GM18873 (cell line): ENCODE data around the gene MBL2.

Source experiments
- ATAC-seq: cut with Tn5 transposase; IDR thresholded peaks from one replicate; pipeline ENCODE4 v1.9.1; 2021; ENCODE audit warnings: mild to moderate bottlenecking, moderate library complexity, moderate number of reproducible peaks; ENCODE audit not compliant: unreplicated experiment, low FRiP score

MBL2 gene

DNA sequence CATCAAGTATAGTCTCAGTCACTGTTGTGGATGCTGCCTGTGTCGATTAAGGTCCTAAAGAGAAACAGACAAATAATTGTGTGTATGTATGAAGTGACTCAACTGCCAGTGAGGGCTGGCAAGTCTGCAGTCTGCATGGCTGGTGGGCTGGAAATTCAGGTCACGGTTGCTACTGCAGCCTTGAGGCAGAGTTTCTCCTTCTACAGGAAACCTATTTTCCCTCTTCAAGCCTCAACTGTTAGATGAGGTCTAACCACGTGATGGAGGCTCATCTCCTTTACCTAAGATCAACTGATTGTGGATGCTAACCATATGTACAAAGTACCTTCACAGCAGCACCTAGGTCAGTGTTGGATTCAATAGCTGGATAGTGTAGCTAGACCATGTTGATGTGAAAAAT, 29.9 kb downstream of the MBL2 start:
- ATAC-seq = no peak

DNA sequence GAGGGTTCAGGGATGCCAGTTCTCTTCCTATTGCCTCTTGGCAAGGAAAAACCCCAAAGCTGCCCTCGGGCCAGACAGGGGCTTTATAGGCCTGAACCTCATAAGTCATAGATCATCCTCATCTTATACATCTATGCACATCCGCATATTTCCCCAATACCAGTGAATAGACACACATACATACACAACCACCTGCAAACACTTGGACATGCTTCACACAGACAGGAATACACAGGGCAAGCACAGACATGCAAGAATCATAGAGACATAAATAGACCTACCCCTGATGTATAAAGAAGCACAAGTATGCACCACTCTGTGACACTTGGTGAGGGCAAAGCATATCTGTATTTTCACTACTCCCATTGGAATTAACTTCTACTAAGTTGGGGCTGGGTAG, 30.7 kb downstream of the MBL2 start:
- no peak for ATAC-seq

GRCh38 chr10:52740913-52741675, 31.5 kb downstream of the MBL2 start:
- no peak for ATAC-seq

- ATAC-seq = no peak
Observed at GRCh38 chr10:52740155-52740549, 32.4 kb downstream of the MBL2 start.

GRCh38 chr10:52739380-52740154, 33.0 kb downstream of the MBL2 start:
- ATAC-seq = no peak

- ATAC-seq = no peak
Observed at GRCh38 chr10:52738951-52739350, 33.6 kb downstream of the MBL2 start.

- no peak for ATAC-seq
Observed at GRCh38 chr10:52729271-52730104, 43.1 kb downstream of the MBL2 start.

DNA sequence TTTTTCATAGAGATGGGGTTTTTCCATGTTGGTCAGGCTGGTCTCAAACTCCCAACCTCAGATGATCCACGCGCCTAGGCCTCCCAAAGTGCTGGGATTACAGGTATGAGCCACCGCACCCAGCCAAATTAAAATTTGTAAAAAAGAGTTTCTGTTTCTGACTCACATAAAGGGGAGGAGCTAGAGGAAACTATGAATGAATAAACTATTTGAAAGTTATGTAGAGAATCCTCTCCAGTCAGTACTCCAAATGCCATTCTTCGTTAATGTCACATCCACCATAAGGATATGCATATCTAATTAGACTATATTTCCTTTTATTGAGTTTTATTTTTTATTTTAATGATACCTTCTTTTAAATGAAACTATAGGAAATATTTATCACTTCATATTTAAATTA, 52.6 kb downstream of the MBL2 start:
- ATAC-seq = no peak
